Kidney (tissue), 14 donors: ENCODE data around the gene KATNAL1. TPM values are rescaled to one million over a fixed set of nuclear protein-coding genes. Genes with fewer than 3 reads are reported as not detected.

Source experiments
- DNase-seq, 5 donors: peaks; one replicate each; pipeline ENCODE4 v3.0.0-alpha.2; 2013 to 2020
- FAIRE-seq: peaks from 2 replicates; lab custom pipeline; 2012; peaks lifted over from hg19 to GRCh38; lab: Jason Lieb, UNC
- H3K27ac ChIP-seq, 2 donors: one replicate each; pipeline ENCODE4 v1.7.0; 2013; ENCODE audit warnings: low read depth in 2 of 2, low read length in 2 of 2, inconsistent platforms in 1 of 2
- H3K27me3 ChIP-seq: one replicate; pipeline ENCODE4 v1.7.1; 2013; ENCODE audit warnings: low read length, inconsistent platforms; ENCODE audit not compliant: control insufficient read depth, insufficient read depth
- H3K36me3 ChIP-seq, 3 donors: one replicate each; pipeline versions ENCODE4 v1.7.0 to v1.7.1; 2013; ENCODE audit warnings: low read length in 3 of 3, control low read depth in 1 of 3, inconsistent platforms in 1 of 3; ENCODE audit not compliant: insufficient read depth in 3 of 3, control insufficient read depth in 2 of 3
- H3K4me1 ChIP-seq, 3 donors: one replicate each; pipeline versions ENCODE4 v1.7.0 to v1.7.1; 2013; ENCODE audit warnings: low read length in 3 of 3, inconsistent platforms in 1 of 3, low read depth in 1 of 3; ENCODE audit not compliant: control insufficient read depth in 2 of 3, insufficient read depth in 2 of 3
- H3K4me3 ChIP-seq, 3 donors: one replicate each; pipeline versions ENCODE4 v1.7.0 to v1.8.1; 2013; ENCODE audit warnings: low read length in 3 of 3, control low read depth in 1 of 3, inconsistent platforms in 1 of 3
- H3K9ac ChIP-seq, 3 donors: one replicate each; pipeline versions ENCODE4 v1.7.0 to v1.7.1; 2013; ENCODE audit warnings: low read length in 3 of 3, control low read depth in 1 of 3, inconsistent platforms in 1 of 3
- H3K9me3 ChIP-seq, 3 donors: one replicate each; pipeline versions ENCODE4 v1.7.0 to v1.7.1; 2013; ENCODE audit warnings: low read length in 3 of 3, control low read depth in 1 of 3, inconsistent platforms in 1 of 3; ENCODE audit not compliant: control insufficient read depth in 2 of 3, insufficient read depth in 1 of 3
- CTCF ChIP-seq: IDR thresholded peaks from 3 replicates; pipeline ENCODE4 v1.5.1; 2012; ENCODE audit warnings: mild to moderate bottlenecking, moderate library complexity, borderline replicate concordance; ENCODE audit not compliant: insufficient read depth; ENCODE audit errors: extremely low read depth
- intact Hi-C: fragments of 100-400 bp; cut with DNase I; formaldehyde crosslinking; loops from one replicate; pipeline ENCODE4 v1.11.1; 2022
- polyA plus RNA-seq: library from polyadenylated mRNA; stranded (reverse); fragments of 350-450 nt; fragmentation: Illumina TruSeq; extraction: RNeasy Lipid Tissue Mini Kit (QIAGEN cat#74804); gene quantifications from one replicate; pipeline ENCODE4 v1.2.3, GENCODE V29; 2014; ENCODE audit warnings: low read depth, low replicate concordance; ENCODE audit not compliant: insufficient read depth
- total RNA-seq: library from RNA; stranded (reverse); fragmentation: NEBNext Ultra II Directional; extraction: Animal tissue kit (Norgen Biotek cat#: 25700); gene quantifications from one replicate; pipeline ENCODE4 v1.2.1, GENCODE V29; 2021
- donor health status: control.
- donor health status: control.
- donor health status: control.
- donor health status: control.
- donor health status: control.
- donor health status: DM: yes; HTN: yes; CAD: no.
- donor health status: Normal renal cell carcinoma (clear cell type).

The KATNAL1 gene
- total and polyA plus RNA-seq, 2 donors from 2014 or later: 2.5 to 21.8 TPM

GRCh38 chr13:30306762-30307193, 573 bp downstream of the KATNAL1 start:
- Histone ChIP-seq H3K27me3 (no peaks in the 10 kb centered on the region), H3K4me1 (peaks cover 0 to 2% (median 0%) of the 10 kb centered on the region in 3 donors), H3K36me3 (no peaks in the 10 kb centered on the region), H3K27ac (peak overlapping the region; percentile 75 to 92), H3K9ac (peak overlapping the region; percentile 37 to 65 (median 63)), H3K4me3 (peak overlapping the region; percentile 78 to 92 (median 91)), H3K9me3 (no peaks in the 10 kb centered on the region)
- intact Hi-C loops: no loop called here
- DNase-seq: peak; percentile 96 to 98 (median 97)
- TF ChIP-seq CTCF: no peak
- FAIRE-seq: no peak

GRCh38 chr13:30305456-30305970, 1.8 kb downstream of the KATNAL1 start:
- H3K4me3 ChIP-seq: no peak overlapping the region
- peaks cover 0 to 4% (median 0%) of the 10 kb centered on the region in 3 donors for H3K4me1 ChIP-seq
- intact Hi-C loops: no loop called here
- no peaks in the 10 kb centered on the region for H3K27me3 ChIP-seq
- no peak overlapping the region for H3K27ac ChIP-seq
- TF ChIP-seq CTCF: no peak
- no peaks in the 10 kb centered on the region for H3K36me3 ChIP-seq
- no peak overlapping the region for H3K9ac ChIP-seq
- DNase-seq (no peak), FAIRE-seq (no peak)
- no peaks in the 10 kb centered on the region for H3K9me3 ChIP-seq

- no peaks in the 10 kb centered on the region for H3K27me3 ChIP-seq
- H3K9ac ChIP-seq: no peak overlapping the region
- DNase-seq (no peak), FAIRE-seq (no peak)
- H3K4me1 ChIP-seq: peaks cover 0 to 4% (median 0%) of the 10 kb centered on the region in 3 donors
- H3K36me3 ChIP-seq: no peaks in the 10 kb centered on the region
- intact Hi-C loops: no loop called here
- H3K27ac ChIP-seq: no peak overlapping the region
- no peak overlapping the region for H3K4me3 ChIP-seq
- TF ChIP-seq CTCF: no peak
- no peaks in the 10 kb centered on the region for H3K9me3 ChIP-seq
Observed at GRCh38 chr13:30303269-30303668, 4.1 kb downstream of the KATNAL1 start.

- Histone ChIP-seq H3K36me3 (no peaks in the 10 kb centered on the region), H3K4me1 (peaks cover 0 to 2% (median 0%) of the 10 kb centered on the region in 3 donors), H3K27me3 (no peaks in the 10 kb centered on the region), H3K9ac (no peak overlapping the region), H3K27ac (no peak overlapping the region), H3K4me3 (no peak overlapping the region), H3K9me3 (no peaks in the 10 kb centered on the region)
- DNase-seq: no peak
- intact Hi-C loops: no loop called here
- no peak for FAIRE-seq
- TF ChIP-seq CTCF: no peak
Observed at GRCh38 chr13:30301827-30302226, 5.5 kb downstream of the KATNAL1 start.
